Panc1 (cell line): ENCODE measurements around the gene KCNH5.

Source experiments
- POLR2AphosphoS5 ChIP-seq: IDR thresholded peaks from 2 replicates; pipeline ENCODE4 v1.6.1; 2012; ENCODE audit warnings: mild to moderate bottlenecking, low read depth, low read length, moderate library complexity
- TF ChIP-seq, protein P1 (sequence below): fragments of 450-650 bp; IDR thresholded peaks from 2 replicates; pipeline ENCODE4 v1.5.1; 2017; ENCODE audit warnings: mild to moderate bottlenecking
- TF ChIP-seq, protein P2 (sequence below), 2 experiments: IDR thresholded peaks; 2 replicates each; pipeline ENCODE4 v1.6.1; 2011 to 2012; ENCODE audit warnings: low read depth in 2 of 2, control low read depth in 1 of 2, low read length in 1 of 2, mild to moderate bottlenecking in 1 of 2, moderate library complexity in 1 of 2; ENCODE audit not compliant: insufficient read depth in 1 of 2

- TF ChIP-seq, protein P1, sequence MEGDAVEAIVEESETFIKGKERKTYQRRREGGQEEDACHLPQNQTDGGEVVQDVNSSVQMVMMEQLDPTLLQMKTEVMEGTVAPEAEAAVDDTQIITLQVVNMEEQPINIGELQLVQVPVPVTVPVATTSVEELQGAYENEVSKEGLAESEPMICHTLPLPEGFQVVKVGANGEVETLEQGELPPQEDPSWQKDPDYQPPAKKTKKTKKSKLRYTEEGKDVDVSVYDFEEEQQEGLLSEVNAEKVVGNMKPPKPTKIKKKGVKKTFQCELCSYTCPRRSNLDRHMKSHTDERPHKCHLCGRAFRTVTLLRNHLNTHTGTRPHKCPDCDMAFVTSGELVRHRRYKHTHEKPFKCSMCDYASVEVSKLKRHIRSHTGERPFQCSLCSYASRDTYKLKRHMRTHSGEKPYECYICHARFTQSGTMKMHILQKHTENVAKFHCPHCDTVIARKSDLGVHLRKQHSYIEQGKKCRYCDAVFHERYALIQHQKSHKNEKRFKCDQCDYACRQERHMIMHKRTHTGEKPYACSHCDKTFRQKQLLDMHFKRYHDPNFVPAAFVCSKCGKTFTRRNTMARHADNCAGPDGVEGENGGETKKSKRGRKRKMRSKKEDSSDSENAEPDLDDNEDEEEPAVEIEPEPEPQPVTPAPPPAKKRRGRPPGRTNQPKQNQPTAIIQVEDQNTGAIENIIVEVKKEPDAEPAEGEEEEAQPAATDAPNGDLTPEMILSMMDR: no peak
- TF ChIP-seq, protein P2, sequence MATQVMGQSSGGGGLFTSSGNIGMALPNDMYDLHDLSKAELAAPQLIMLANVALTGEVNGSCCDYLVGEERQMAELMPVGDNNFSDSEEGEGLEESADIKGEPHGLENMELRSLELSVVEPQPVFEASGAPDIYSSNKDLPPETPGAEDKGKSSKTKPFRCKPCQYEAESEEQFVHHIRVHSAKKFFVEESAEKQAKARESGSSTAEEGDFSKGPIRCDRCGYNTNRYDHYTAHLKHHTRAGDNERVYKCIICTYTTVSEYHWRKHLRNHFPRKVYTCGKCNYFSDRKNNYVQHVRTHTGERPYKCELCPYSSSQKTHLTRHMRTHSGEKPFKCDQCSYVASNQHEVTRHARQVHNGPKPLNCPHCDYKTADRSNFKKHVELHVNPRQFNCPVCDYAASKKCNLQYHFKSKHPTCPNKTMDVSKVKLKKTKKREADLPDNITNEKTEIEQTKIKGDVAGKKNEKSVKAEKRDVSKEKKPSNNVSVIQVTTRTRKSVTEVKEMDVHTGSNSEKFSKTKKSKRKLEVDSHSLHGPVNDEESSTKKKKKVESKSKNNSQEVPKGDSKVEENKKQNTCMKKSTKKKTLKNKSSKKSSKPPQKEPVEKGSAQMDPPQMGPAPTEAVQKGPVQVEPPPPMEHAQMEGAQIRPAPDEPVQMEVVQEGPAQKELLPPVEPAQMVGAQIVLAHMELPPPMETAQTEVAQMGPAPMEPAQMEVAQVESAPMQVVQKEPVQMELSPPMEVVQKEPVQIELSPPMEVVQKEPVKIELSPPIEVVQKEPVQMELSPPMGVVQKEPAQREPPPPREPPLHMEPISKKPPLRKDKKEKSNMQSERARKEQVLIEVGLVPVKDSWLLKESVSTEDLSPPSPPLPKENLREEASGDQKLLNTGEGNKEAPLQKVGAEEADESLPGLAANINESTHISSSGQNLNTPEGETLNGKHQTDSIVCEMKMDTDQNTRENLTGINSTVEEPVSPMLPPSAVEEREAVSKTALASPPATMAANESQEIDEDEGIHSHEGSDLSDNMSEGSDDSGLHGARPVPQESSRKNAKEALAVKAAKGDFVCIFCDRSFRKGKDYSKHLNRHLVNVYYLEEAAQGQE (IDR thresholded peaks at IDR 0.05; ENCODE audit: insufficient read depth in 1 of 2, low read depth in 2 of 2, low read length in 1 of 2): no peak
- no peak for TF ChIP-seq POLR2AphosphoS5
Observed at GRCh38 chr14:63091394-63091996, 46.2 kb upstream of the KCNH5 start.
